ENCODE measurements around the gene TARP.
"Not testable (repeated sequence)": the region's sequence is repeated elsewhere in the genome, so short reads cannot be mapped to it uniquely, and the experiment has no call there.

TARP gene

DNA sequence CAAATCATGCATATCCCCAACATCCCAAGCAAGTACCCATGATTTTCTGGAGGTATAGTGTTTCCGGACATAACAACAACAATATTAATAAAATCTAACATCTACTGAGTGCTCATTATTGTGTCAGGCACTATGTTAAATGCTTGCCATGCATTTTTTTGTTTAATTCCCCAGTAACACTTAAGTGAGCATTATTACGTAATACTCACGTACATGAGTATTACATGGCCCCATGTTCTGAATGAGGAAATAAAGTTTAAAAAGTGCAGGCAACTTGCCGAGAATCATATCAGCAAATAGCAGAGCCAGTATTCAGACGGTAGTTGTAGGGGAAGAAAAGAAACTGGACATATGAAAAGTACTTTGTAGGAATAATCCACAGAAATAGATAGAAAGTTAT, 30.1 kb downstream of the TARP start:
- dilution Hi-C loops (cut with HindIII; ENCODE audit: low sequenced_read_pairs, unreplicated experiment); H3K9ac ChIP-seq (ENCODE audit: low read depth, low read length); H4K91ac ChIP-seq (ENCODE audit: insufficient read depth, low read depth, low read length); H4K8ac ChIP-seq (ENCODE audit: low read depth in 2 of 2, low read length in 2 of 2); H3K36me3 ChIP-seq (ENCODE audit: control insufficient read depth, insufficient read depth, low read length); H3K4me2 ChIP-seq (ENCODE audit: low read depth, low read length); ATAC-seq (ENCODE audit: low read depth); H2AFZ ChIP-seq (replicated peaks; ENCODE audit: low read length, poor library complexity); BruUV-seq (replicated peaks); H3K4me1 ChIP-seq (ENCODE audit: control insufficient read depth, insufficient read depth, low read length); H3K27me3 ChIP-seq (ENCODE audit: control insufficient read depth, insufficient read depth, low read length); in situ Hi-C loops (cut with MboI; ENCODE audit: low sequenced_read_pairs); H3K9me3 ChIP-seq (ENCODE audit: control insufficient read depth, insufficient read depth, low read length); intact Hi-C loops (cut with micrococcal nuclease); CTCF ChIA-PET; H3K27ac ChIP-seq (ENCODE audit: insufficient read depth, low read length); H3K56ac ChIP-seq (ENCODE audit: extremely low read depth, insufficient read depth, low read length); H4K5ac ChIP-seq (ENCODE audit: low read depth, low read length); H3K18ac ChIP-seq (ENCODE audit: low read depth, low read length); H2BK20ac ChIP-seq (ENCODE audit: low read depth, low read length); POLR2A ChIA-PET (ENCODE audit: unreplicated experiment); H2AK9ac ChIP-seq (replicated peaks; ENCODE audit: low read depth, low read length, poor library complexity); H3K79me1 ChIP-seq (ENCODE audit: low read depth in 1 of 2, low read length in 2 of 2); H2BK5ac ChIP-seq (ENCODE audit: low read depth, low read length, poor library complexity, severe bottlenecking); H2BK120ac ChIP-seq (ENCODE audit: low read depth, low read length); H3K4me3 ChIP-seq (ENCODE audit: insufficient read depth, low read depth, low read length); H3K9me1 ChIP-seq (ENCODE audit: insufficient read depth, low read length); H3K14ac ChIP-seq (replicated peaks; ENCODE audit: low read depth, low read length); H2AK5ac ChIP-seq (ENCODE audit: low read depth, low read length); H4K20me1 ChIP-seq (ENCODE audit: insufficient read depth, low read length); H2BK15ac ChIP-seq (ENCODE audit: low read depth, low read length); H3K4ac ChIP-seq (ENCODE audit: low read depth, low read length); H3K23ac ChIP-seq (ENCODE audit: low read depth, low read length); DNase-seq: not testable (repeated sequence)
- peak; percentile 86 for TF ChIP-seq CEBPB (IDR thresholded peaks at IDR 0.05; ENCODE audit: low read depth, low read length)
- 33% methylated on average over 1 of the region's 5 CpGs; no CpG with 5 or more reads in 1 of the 2 experiments for WGBS, 2 experiments (ENCODE audit: extremely low coverage in 2 of 2, insufficient read length in 1 of 2)
